IPS DF 4.7 (cell line): ENCODE data around the gene ATP6V1G3.
"Not testable (repeated sequence)": the region's sequence is repeated elsewhere in the genome, so short reads cannot be mapped to it uniquely, and the experiment has no call there.

Experiments
- DNase-seq: peaks from one replicate; pipeline ENCODE4 v3.0.0-alpha.2; 2013; ENCODE audit warnings: low spot score; ENCODE audit errors: extremely low read depth

Gene ATP6V1G3

DNA sequence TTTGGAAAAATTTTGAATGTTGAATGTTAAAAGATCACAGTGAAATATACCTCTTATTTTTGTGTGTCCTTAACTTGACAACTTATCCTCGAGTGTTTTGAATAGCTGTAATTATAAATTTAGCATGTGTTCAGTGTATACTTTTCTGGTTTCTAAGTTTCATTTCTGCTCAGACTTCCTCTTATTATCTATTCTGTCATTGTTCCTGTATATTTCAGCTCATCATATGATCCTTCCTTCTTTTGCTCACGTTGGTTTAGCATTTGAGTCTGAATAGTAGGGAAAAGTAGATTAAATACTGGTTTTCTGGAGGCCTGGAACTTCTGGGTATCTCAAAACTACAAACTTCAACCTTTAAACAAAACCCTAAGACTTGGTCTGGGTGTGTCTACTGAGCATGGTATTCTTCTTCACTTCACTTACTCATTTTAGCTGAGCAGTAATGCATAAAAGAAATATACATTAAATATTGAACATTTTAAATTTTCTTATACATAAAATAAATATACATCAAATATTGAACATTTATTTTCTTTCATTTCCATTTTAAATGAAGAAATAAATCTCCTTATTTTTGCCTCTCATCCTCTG, 3.3 kb upstream of the ATP6V1G3 start:
- no peak for DNase-seq

GRCh38 chr1:198542632-198543031, 2.2 kb upstream of the ATP6V1G3 start:
- DNase-seq: no peak

DNA sequence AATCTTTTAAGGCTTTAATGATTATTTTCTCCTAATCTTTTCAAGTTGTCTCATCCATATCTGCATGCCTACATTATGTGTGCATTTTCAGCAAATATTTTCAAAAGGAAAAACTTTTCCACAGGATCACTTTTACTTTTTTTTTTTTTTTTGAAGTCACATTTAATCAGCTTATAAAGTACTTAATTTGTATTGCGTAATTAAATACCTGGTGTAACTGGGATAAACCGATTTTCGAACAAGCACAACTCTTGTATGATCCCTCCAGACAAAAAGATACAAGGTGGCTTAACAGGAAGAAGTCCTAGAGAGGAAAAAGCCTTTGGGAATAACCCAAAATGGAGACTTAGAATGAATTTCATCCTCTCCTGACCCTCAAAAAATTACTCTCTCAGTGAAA, 1.3 kb upstream of the ATP6V1G3 start:
- no peak for DNase-seq

DNA sequence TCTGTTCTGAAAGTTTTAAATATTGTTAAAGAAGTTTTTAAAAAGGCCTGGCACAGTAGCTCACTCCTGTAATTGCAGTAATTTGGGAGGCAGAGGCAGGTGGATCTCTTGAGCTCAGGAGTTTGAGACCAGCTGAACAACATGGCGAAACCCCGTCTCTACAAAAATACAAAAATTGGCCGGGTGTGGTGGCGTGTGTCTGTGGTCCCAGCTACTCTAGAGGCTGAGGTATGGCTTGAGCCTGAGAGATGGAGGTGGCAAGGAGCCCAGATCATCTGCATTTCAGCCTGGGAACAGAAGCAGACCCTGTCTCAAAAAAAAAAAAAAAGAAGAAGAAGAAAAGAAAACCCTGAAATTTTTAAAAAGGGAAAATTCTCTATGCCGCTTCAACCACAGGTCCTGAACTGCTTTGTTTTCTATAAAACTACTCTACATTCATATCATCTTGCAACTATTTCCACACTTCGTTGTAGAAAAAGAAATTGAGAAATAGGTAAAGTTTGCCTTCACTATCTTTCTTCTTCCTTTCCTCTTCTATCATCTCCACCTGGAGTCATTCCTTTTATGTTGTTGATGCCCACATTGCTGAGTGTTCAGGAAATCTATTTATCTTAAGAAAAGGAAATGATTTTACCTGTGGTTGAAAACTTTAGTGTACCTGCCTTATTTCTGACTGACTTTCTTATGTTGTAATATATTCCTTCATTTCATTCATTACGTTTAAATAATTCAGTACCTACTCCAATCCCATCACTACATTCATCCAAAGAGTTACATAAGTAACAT, 1.7 kb downstream of the ATP6V1G3 start:
- no peak for DNase-seq

DNA sequence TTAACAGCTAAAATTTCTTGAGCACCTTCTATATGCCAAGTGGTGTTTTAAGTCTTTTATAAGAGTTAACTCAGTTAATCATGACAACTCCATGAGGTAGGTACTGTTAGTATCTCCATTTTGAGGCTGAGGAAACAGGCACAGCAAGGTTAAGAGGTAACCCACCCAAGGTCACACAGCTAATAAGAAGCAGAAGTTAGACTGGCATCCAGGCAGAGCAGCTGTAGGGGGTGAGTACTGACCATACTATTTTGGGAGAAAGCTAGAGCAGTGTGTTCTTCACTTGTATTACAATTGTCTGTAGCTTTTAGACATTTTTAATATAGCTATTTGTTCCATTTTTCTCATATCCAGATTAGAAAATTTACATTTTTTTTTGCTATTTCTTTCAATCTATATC, 4.8 kb downstream of the ATP6V1G3 start:
- DNase-seq: no peak

- DNase-seq: no peak
Measured at GRCh38 chr1:198534548-198535418, 5.7 kb downstream of the ATP6V1G3 start.

DNA sequence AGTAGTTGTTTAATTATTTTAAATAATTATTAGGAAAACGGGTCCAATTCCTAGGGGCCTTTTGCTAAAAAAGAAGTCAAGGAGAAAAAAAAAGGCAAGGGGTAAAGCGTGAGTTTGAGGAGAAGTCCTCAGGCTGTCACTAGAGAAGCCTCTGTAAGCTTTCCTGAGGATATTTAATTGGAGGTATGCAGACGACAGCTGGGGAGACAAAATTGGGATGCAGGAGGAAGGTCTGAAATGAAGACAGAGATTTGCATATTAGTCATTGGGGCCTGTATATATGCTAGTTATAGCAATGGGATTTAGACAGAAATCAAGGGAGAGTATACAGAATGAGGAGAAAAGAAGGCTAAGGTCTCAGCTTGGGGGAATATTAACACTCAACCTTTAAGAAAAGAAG, 8.6 kb downstream of the ATP6V1G3 start:
- DNase-seq: no peak

GRCh38 chr1:198530953-198531352, 9.5 kb downstream of the ATP6V1G3 start:
- DNase-seq: no peak

- no peak for DNase-seq
Measured at GRCh38 chr1:198529414-198529813, 11.1 kb downstream of the ATP6V1G3 start.

DNA sequence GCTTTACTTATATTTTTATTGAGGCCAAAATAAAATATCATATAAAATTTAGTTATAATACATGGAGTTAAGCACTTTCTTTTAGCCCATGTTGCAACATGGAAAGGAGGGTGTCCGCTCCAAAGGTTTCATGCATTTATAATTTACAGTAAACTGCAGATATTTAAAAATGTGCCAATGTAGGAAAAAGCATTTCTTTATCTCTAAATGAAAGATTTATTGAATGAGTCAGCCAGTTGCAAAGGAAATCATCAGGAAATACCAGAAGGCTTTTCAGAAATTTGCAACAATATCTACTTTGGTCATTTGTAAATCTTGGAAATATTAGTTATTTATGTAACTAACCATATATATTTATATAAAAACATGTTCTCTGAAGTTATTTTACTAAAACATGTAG, 12.1 kb downstream of the ATP6V1G3 start:
- DNase-seq: no peak

- no peak for DNase-seq
Measured at GRCh38 chr1:198524556-198524955, 15.9 kb downstream of the ATP6V1G3 start.

DNA sequence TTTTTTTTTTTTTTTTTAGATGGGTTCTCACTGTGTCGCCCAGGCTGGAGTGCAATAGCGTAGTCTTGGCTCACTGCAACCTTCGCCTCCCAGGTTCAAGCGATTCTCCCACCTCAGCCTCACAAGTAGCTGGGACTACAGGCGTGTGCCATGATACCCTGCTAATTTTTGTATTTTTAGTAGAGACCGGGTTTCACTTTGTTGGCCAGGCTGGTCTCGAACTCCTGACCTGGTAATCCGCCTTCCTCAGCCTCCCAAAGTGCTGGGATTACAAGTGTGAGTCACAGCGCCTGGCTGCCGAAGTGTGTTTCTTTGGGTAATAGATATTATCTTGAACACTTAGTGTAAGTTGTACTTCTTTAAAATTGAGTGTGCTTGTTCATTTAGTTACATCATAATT, 16.4 kb downstream of the ATP6V1G3 start:
- not testable (repeated sequence) for DNase-seq

- DNase-seq: no peak
Measured at GRCh38 chr1:198523182-198523950, 17.1 kb downstream of the ATP6V1G3 start.

DNA sequence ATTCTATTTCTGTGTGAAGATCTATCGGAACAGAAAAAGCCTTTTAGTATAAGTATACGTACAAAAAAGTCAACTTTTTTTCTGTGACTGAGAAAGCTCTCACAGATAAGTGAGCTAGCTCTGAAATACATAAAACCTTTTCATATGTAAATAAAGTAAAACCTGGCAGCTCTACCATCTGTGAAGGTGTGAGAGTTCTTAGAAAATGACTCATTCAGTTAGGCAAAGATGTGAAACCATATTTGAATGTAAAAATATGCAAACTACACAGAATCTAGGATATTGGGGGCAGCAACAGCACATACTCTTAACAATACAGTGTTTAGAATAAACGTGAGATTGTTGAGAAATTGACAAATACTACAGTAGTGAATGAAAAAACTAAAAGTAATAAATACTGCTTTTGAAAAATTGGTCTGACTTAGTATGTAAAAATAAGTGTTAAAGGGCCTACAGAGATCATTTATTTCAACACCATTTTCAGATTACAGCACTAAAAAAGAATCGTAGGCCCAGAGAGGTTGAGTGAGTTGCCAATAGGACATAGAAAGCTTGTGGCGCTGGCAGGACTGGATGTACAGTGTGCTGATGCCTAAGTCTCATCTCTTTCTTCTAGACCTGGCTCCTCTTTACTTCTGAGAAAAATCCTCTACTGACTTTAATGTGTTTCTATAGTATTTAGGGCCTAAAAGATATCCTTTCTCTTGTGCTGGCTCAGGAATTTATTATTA, 19.8 kb downstream of the ATP6V1G3 start:
- no peak for DNase-seq

DNA sequence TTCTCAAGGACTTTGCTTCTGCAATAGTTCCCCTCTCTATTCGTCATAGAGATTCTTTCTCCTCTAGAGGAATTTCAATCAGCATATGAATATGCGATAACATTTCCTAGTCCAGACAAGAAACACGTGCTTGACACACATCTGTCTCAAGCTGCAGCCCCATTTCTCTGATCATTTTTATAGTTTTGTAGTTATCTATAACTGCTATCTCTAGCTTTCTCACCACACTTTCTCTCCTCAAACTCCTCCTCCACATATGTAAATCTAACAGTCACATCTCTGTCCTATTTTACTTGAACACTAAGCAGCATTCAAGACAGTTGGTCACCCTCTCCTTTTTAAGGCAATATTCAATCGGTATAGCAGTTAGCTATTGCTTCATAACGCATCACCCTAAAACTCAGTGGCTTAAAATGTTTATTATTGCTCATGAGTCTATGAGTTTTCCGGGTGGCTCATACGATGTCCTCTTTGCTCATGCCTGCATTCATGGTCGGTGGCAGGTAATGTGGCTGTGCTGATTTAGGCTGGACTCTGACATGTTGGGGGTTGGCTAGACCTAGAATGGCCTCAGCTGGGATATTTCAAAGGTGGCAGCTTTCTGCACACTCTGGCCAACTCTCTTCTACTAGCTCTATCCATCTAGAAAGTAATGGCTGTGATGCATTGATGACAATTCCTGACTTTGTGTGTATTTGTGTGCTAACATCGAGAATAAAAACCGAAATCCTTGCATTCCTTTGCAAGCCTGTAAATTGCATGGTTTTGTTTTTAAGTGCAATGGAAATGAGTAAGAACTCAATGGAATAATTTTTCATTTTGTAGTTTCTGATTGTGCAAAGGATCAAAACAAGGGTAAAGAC, 20.6 kb downstream of the ATP6V1G3 start:
- DNase-seq: no peak

GRCh38 chr1:198517623-198518199, 22.8 kb downstream of the ATP6V1G3 start:
- DNase-seq: no peak

- DNase-seq: no peak
Measured at GRCh38 chr1:198500096-198500495, 40.4 kb downstream of the ATP6V1G3 start.

- no peak for DNase-seq
Measured at GRCh38 chr1:198499588-198499987, 40.9 kb downstream of the ATP6V1G3 start.

DNA sequence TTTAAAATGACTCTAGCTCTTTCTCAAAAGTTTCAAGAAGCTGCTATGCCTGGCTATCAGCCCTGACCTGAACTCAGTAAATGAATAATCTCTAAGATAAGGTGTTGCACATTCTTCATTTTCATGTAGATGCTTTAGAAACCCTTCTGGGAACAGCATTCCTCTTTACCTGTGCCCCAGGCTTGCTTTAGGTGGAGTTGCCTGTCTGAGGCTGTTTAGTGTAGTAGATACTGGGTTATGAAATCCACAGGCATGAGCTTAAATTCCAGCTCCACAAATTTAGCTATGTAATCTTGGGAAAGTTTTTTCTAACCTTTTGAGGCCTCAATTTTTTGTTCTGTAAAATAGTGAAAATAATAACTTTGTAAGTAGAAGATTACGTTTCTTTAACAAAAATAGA, 41.6 kb downstream of the ATP6V1G3 start:
- DNase-seq: no peak

DNA sequence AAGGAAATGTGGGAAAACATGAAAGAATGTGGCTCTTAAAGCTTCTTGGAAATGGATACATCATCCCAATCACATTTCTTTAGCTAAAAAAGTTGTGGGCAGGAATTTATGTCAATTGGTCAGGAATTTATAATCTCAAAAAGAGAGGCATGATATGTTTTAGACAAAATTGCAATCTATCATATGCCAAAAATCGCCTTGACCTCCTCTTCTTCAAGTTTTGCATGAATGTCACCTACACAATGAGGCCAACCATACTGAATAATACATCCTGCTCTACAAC, 42.4 kb downstream of the ATP6V1G3 start:
- DNase-seq: no peak
